Stomach smooth muscle (tissue), 2 donors: Measurements from ENCODE around the gene MT1B.

Experiments used
- H3K27ac ChIP-seq: one replicate; pipeline ENCODE4 v1.7.0; 2013; ENCODE audit warnings: mild to moderate bottlenecking, low read length, inconsistent platforms
- H3K27me3 ChIP-seq, 2 donors: one replicate each; pipeline ENCODE4 v1.7.0; 2013; ENCODE audit warnings: low read length in 2 of 2; ENCODE audit not compliant: insufficient read depth in 2 of 2, control insufficient read depth in 1 of 2
- H3K36me3 ChIP-seq, 2 donors: one replicate each; pipeline ENCODE4 v1.7.0; 2013; ENCODE audit warnings: low read length in 2 of 2; ENCODE audit not compliant: control insufficient read depth in 2 of 2, insufficient read depth in 2 of 2
- H3K4me1 ChIP-seq: one replicate; pipeline ENCODE4 v1.7.0; 2013; ENCODE audit warnings: low read length; ENCODE audit not compliant: control insufficient read depth, insufficient read depth
- H3K4me3 ChIP-seq, 2 donors: one replicate each; pipeline ENCODE4 v1.7.0; 2013; ENCODE audit warnings: low read length in 2 of 2
- H3K9ac ChIP-seq, 2 donors: one replicate each; pipeline ENCODE4 v1.7.0; 2013; ENCODE audit warnings: low read length in 2 of 2, mild to moderate bottlenecking in 1 of 2
- H3K9me3 ChIP-seq, 2 donors: one replicate each; pipeline ENCODE4 v1.7.0; 2013; ENCODE audit warnings: low read length in 2 of 2; ENCODE audit not compliant: control insufficient read depth in 2 of 2
- donor health status: healthy.
- donor health status: Pancreatic carcinoma.

The MT1B gene

DNA sequence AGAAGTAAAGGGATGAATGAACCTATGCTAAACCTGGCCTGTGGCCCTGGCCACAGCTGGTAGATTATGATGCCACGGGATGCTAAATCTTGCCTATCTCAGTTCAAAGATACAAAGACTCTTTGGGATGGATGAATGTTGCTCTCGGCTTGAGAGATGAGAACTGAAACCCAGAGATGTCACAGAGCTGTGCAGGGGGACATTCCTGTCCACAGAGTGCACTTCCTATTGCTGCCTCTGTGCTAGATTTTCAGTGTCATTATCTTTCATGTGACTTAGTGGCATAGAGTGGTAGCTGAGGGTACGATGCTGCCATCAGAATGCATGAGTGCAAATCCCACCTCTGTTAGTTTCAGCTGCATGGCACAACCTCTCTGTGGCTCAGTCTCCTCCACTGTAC is 21.6 kb upstream of the MT1B start:
- H3K36me3 ChIP-seq, result no peaks in the 10 kb centered on the region
- peaks cover 28% of the 10 kb centered on the region for H3K4me1 ChIP-seq
- no peaks in the 10 kb centered on the region for H3K9me3 ChIP-seq
- peaks cover 3 to 6% of the 10 kb centered on the region in 2 donors for H3K27me3 ChIP-seq
- H3K9ac ChIP-seq, result no peak overlapping the region
- H3K4me3 ChIP-seq, result no peak overlapping the region
- H3K27ac ChIP-seq, result no peak overlapping the region

DNA sequence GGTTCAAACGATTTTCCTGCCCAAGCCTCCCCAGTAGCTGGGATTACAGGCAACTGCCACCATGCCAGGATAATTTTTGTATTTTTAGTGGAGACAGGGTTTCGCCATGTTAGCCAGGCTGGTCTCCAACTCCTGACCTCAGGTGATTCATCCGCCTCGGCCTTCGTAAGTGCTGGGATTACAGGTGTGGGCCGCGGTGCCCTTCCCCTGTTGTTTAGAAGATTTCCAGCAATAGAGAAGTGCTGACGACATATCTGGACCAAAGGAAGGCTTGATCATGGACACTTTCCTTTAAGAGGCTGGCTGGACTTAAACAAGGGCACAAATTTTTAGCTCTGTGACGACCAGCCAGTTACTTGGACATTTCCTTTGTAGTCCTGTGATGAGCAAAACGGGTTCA is 20.5 kb upstream of the MT1B start:
- Histone ChIP-seq H3K9ac (no peak overlapping the region), H3K27me3 (peaks cover 8 to 17% of the 10 kb centered on the region in 2 donors), H3K4me1 (peaks cover 25% of the 10 kb centered on the region), H3K4me3 (no peak overlapping the region), H3K9me3 (no peaks in the 10 kb centered on the region), H3K27ac (no peak overlapping the region), H3K36me3 (no peaks in the 10 kb centered on the region)

DNA sequence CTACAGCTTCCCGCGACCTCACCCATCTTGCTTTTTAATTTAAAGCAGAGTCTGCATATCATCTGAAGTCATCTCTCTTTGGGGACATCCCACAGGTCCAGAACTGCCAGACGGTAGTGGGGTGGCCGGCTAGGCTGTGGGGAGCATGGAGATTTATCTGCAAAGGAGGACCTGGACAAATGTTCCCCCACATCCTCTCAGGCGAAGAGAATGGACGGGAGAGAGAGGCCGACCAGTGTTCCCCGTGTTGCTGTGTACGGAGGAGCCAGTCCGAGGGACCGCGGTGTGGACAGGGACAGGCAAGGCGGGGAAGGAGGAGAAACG is 19.9 kb upstream of the MT1B start:
- peak overlapping the region; percentile 36 to 74 for H3K9ac ChIP-seq
- H3K4me1 ChIP-seq, result peaks cover 19% of the 10 kb centered on the region
- peaks cover 13 to 22% of the 10 kb centered on the region in 2 donors for H3K27me3 ChIP-seq
- H3K4me3 ChIP-seq, result peak overlapping the region; percentile 73 to 78
- H3K27ac ChIP-seq, result peak overlapping the region; percentile 69
- no peaks in the 10 kb centered on the region for H3K36me3 ChIP-seq
- H3K9me3 ChIP-seq, result no peaks in the 10 kb centered on the region

DNA sequence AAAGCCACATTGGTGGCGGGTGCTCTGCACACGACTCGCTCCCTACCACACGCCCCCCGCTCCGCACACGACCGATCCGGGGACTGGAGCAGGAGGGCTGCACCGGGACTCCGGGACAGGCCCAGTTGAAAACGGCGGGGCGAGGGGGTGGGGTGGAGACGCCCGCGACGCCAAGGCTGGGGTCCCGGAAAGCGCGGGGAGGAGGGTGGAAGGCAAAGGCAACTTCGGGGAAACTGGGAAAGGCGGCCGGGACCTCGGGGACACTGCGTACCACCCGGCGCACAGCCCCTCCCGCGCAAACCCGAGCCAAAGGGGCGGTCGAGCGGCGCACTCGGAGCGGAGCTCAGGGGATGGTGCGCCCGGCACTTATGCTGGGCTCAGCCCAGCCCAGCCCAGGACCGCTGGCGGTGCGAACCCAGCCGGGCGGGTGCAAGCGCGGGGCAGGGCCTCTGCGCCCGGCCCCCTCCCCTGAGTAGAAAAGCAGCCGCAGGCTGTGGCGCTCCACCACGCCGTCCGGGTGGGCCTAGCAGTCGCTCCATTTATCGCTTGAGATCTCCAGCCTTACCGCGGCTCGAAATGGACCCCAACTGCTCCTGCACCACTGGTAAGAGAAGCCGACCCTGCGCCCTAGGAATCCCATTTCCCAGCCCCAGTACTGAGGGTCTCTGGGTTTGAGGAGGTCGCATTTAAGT is 19.4 kb upstream of the MT1B start, which contains the start of gene MT1M:
TSS of gene MT1M (plus strand) at position 504 of the 692 bp plus-strand sequence. CDS start at position 577, 73 bp downstream.
- no peaks in the 10 kb centered on the region for H3K36me3 ChIP-seq
- H3K4me3 ChIP-seq, result peak within 1 kb of the TSS; percentile 73 to 78
- no peaks in the 10 kb centered on the region for H3K9me3 ChIP-seq
- peak within 1 kb of the TSS; percentile 69 for H3K27ac ChIP-seq
- peaks cover 15% of the 10 kb centered on the region for H3K4me1 ChIP-seq
- peak within 1 kb of the TSS; percentile 36 to 78 for H3K9ac ChIP-seq
- H3K27me3 ChIP-seq, result peaks cover 13 to 26% of the 10 kb centered on the region in 2 donors

DNA sequence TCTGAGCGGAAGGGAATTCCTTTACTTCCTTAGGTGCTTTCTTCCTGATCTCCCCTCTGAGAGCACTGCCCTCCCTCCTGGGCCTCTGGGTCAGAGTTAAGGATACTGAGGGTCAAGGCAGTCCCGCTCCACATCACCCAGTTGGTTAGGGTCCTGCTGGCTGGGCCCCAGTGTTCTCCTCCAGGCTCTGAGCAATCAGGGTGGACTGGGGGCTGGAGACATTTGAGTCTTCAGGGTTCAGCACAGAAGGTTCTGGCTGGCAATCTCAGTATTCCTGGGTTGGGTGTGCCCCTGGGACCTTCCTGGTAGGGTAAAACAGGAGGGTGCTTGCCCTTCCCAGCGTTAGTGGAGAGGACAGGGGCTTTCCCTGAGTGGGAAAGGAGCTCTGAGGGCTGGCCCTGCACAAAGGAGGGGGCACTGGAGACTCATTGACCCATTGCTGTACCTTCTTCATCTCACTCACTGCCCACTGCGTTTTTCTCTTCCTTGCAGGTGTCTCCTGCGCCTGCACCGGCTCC is 18.8 kb upstream of the MT1B start:
- Histone ChIP-seq H3K27me3 (peaks cover 17 to 32% of the 10 kb centered on the region in 2 donors), H3K9ac (peak overlapping the region; percentile 36 to 78), H3K27ac (peak overlapping the region; percentile 69), H3K4me3 (peak overlapping the region; percentile 73 to 78), H3K4me1 (peaks cover 15% of the 10 kb centered on the region), H3K36me3 (no peaks in the 10 kb centered on the region), H3K9me3 (no peaks in the 10 kb centered on the region)

DNA sequence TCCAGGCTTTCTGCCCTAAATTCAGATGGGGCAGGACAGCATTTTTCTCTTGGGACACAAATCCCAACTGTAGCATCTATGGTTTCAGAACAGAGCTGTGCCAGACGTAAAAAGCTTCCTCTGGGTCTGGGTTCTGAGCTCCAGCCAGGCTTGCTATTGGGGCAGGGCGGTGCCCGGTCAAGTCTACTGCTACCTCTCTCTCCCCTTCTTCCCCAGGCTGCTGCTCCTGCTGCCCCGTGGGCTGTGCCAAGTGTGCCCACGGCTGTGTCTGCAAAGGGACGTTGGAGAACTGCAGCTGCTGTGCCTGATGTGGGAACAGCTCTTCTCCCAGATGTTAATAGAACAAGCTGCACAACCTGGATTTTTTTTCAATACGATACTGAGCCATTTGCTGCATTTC is 18.2 kb upstream of the MT1B start:
- Histone ChIP-seq H3K4me3 (peak overlapping the region in 1 of 2 donors; percentile 78), H3K9me3 (no peaks in the 10 kb centered on the region), H3K36me3 (no peaks in the 10 kb centered on the region), H3K4me1 (peaks cover 22% of the 10 kb centered on the region), H3K27me3 (peaks cover 19 to 38% of the 10 kb centered on the region in 2 donors), H3K27ac (no peak overlapping the region), H3K9ac (no peak overlapping the region)

DNA sequence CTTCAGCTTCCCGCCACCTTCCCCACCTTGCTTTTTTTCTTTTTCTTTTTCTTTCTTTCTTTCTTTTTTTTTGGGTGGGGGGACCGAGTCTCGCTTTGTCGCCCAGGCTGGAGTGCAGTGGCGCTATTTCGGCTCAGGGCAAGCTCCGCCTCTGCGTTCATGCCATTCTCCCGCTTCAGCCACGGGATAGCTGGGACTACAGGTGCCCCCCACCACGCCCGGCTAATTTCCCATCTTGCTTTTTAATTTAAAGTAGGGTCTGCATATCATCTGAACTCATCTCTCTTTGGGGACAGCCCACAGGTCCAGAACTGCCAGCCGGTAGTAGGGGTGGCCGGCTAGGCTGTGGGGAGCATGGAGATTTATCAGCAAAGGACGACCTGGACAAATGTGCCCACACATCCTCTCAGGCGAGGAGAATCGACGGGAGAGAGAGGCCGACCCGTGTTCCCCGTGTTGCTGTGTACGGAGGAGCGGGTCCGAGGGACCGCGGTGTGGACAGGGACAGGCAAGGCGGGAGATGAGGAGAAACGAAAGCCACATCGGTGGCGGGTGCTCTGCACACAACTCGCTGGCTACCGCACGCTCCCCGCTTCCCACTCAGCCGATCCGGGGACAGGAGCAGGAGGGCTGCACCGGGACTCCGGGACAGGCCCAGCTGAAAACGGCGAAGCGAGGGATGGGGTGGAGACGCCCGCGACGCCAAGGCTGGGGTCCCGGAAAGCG is 16.8 kb upstream of the MT1B start:
- H3K4me3 ChIP-seq, result peak overlapping the region; percentile 40 to 52
- H3K27me3 ChIP-seq, result peaks cover 29 to 51% of the 10 kb centered on the region in 2 donors
- peaks cover 24% of the 10 kb centered on the region for H3K4me1 ChIP-seq
- H3K9me3 ChIP-seq, result no peaks in the 10 kb centered on the region
- H3K27ac ChIP-seq, result no peak overlapping the region
- H3K9ac ChIP-seq, result no peak overlapping the region
- H3K36me3 ChIP-seq, result no peaks in the 10 kb centered on the region

DNA sequence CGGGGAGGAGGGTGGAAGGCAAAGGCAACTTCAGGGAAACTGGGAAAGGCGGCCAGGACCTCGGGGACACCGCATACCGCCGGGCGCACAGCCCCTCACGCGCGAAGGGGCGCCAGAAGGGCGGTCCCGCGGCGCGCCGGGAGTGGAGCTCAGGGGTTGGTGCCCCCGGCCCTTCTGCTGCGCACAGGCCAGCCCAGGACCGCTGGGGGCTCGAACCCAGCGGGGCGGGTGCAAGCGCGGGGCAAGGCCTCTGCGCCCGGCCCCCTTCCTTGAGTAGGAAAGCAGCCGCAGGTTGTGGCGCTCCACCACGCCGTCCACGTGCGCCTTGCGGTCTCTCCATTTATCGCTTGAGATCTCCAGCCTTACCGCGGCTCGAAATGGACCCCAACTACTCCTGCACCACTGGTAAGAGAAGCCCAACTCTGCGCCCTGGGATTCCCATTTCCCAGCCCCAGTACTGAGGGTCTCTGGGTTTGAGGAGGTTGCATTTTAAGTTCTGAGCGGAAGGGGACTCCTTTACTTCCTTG is 16.2 kb upstream of the MT1B start:
- H3K9ac ChIP-seq, result no peak overlapping the region
- H3K4me1 ChIP-seq, result peaks cover 24% of the 10 kb centered on the region
- peaks cover 30 to 54% of the 10 kb centered on the region in 2 donors for H3K27me3 ChIP-seq
- H3K36me3 ChIP-seq, result no peaks in the 10 kb centered on the region
- no peak overlapping the region for H3K27ac ChIP-seq
- H3K9me3 ChIP-seq, result no peaks in the 10 kb centered on the region
- H3K4me3 ChIP-seq, result peak overlapping the region; percentile 40 to 52

DNA sequence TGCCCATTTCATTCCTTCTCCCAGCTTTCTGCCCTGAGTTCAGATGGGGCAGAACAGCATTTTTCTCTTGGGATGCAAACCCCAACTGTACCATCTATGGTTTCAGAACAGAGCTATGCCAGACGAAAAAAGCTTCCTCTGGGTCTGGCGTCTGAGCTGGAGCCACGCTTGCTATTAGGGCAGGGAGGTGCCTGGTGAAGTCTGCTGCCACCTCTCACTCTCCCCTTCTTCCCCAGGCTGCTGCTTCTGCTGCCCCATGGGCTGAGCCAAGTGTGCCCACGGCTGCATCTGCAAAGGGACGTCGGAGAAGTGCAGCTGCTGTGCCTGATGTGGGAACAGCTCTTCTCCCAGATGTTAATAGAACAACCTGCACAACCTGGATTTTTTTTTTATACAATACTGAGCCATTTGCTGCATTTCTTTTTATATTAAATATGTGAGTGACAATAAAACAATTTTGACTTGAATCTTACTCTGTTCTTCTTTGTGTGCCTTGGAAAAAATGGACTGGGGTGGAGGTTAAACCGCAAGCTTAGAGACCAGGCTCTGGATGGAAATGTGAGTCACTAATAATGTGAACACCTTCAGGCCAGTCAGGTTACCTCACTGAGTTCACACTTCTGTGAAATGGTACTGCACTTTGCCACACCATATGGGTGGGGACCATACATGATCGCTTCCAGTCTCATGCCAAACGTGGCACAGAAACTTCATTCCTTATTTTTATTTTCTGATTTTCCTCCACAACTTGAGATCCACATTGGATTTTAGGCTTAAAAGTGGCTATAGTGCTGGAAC is 14.9 kb upstream of the MT1B start:
- Histone ChIP-seq H3K4me1 (peaks cover 21% of the 10 kb centered on the region), H3K9ac (no peak overlapping the region), H3K27ac (no peak overlapping the region), H3K27me3 (peaks cover 39 to 60% of the 10 kb centered on the region in 2 donors), H3K9me3 (no peaks in the 10 kb centered on the region), H3K4me3 (no peak overlapping the region), H3K36me3 (no peaks in the 10 kb centered on the region)
